Esophagus muscularis mucosa (tissue), 4 donors: Measurements from ENCODE around the gene IQCK. TPM values are rescaled to one million over a fixed set of nuclear protein-coding genes. Genes with fewer than 3 reads are reported as not detected.
"Not testable (repeated sequence)": the region's sequence is repeated elsewhere in the genome, so short reads cannot be mapped to it uniquely, and the experiment has no call there.

Source experiments
- DNase-seq: peaks from one replicate; pipeline ENCODE4 v3.0.0-alpha.2; 2017; ENCODE audit errors: extremely low spot score
- H3K27ac ChIP-seq, 4 donors: fragments of 200-600 bp; sonication (generic); replicated peaks in 1 of 4; 1 replicate in 3 of 4; 2 replicates in 1 of 4; pipeline ENCODE4 v1.5.1; 2016 to 2019; ENCODE audit warnings: mild to moderate bottlenecking in 1 of 4
- H3K27me3 ChIP-seq, 4 donors: fragments of 200-600 bp; sonication (generic); one replicate each; pipeline versions ENCODE4 v1.5.1 to v1.6.0; 2016 to 2019
- H3K36me3 ChIP-seq, 4 donors: fragments of 200-600 bp; sonication (generic); one replicate each; pipeline ENCODE4 v1.5.1; 2016 to 2019
- H3K4me1 ChIP-seq, 4 donors: fragments of 200-600 bp; sonication (generic); one replicate each; pipeline ENCODE4 v1.5.1; 2016 to 2019
- H3K4me3 ChIP-seq, 4 donors: fragments of 200-600 bp; sonication (generic); 1 replicate in 2 of 4; 2 replicates in 2 of 4; pipeline ENCODE4 v1.5.1; 2016 to 2019; ENCODE audit warnings: mild to moderate bottlenecking in 4 of 4, moderate library complexity in 1 of 4
- H3K9me3 ChIP-seq, 4 donors: fragments of 200-600 bp; sonication (generic); 1 replicate in 3 of 4; 2 replicates in 1 of 4; pipeline ENCODE4 v1.5.1; 2016 to 2019
- CTCF ChIP-seq, 3 experiments: fragments of 200-600 bp in 2 of 3; fragments of 450-650 bp in 1 of 3; sonication (generic) in 2 of 3; IDR thresholded peaks; one replicate each; pipeline ENCODE4 v1.5.1; 2017 to 2019; ENCODE audit warnings: antibody characterized with exemption in 3 of 3, mild to moderate bottlenecking in 2 of 3, moderate library complexity in 1 of 3
- EP300 ChIP-seq: sonication (generic); formaldehyde crosslinking; IDR thresholded peaks from one replicate; pipeline ENCODE4 v1.6.1; 2017; ENCODE audit warnings: antibody characterized with exemption
- POLR2A ChIP-seq: fragments of 450-650 bp; IDR thresholded peaks from one replicate; pipeline ENCODE4 v1.6.1; 2017; ENCODE audit warnings: antibody characterized with exemption, moderate library complexity, mild to moderate bottlenecking, low read depth
- POLR2AphosphoS5 ChIP-seq, 2 donors: sonication (generic); formaldehyde crosslinking; IDR thresholded peaks; one replicate each; pipeline ENCODE4 v1.6.1; 2017; ENCODE audit warnings: antibody characterized with exemption in 2 of 2
- WGBS: methylation state at CpG from one replicate; pipeline ENCODE4 v1.1.5; 2018; 5-methylcytosine and 5-hydroxymethylcytosine counted together
- intact Hi-C: fragments of 100-400 bp; cut with DNase I; formaldehyde crosslinking; loops from one replicate; pipeline ENCODE4 v1.15.1; 2023
- total RNA-seq, 4 donors: library from RNA; depleted of rRNA; stranded (reverse); fragments of >200 nt; gene quantifications; one replicate each; pipeline versions ENCODE4 v1.1.0 to v1.2.1, GENCODE V29; 2016

IQCK gene
- total RNA-seq, 4 donors from 2014 or later, result 7.4 to 10.4 (median 8.6) TPM

GRCh38 chr16:19678804-19679203, 39.3 kb upstream of the IQCK start:
- Histone ChIP-seq H3K36me3 (peaks cover 27 to 77% (median 37%) of the 10 kb centered on the region in 4 donors), H3K9me3 (no peaks in the 10 kb centered on the region), H3K27me3 (no peaks in the 10 kb centered on the region), H3K27ac (no peak overlapping the region), H3K4me3 (no peak overlapping the region), H3K4me1 (no peaks in the 10 kb centered on the region)
- TF ChIP-seq POLR2AphosphoS5 (IDR thresholded peaks at IDR 0.05) (no peak), EP300 (no peak), CTCF (IDR thresholded peaks at IDR 0.05) (no peak), POLR2A (no peak)
- DNase-seq, result no peak
- WGBS, result 86% methylated on average over 7 of the region's 7 CpGs
- intact Hi-C loops, result no loop called here

- H3K4me3 ChIP-seq, H3K27me3 ChIP-seq, H3K27ac ChIP-seq, DNase-seq, intact Hi-C loops, H3K4me1 ChIP-seq, H3K9me3 ChIP-seq: not testable (repeated sequence)
- 94% methylated on average over 6 of the region's 6 CpGs for WGBS
- H3K36me3 ChIP-seq, result peaks cover 32 to 80% (median 42%) of the 10 kb centered on the region in 4 donors
Measured at GRCh38 chr16:19679281-19679680, 38.8 kb upstream of the IQCK start.

- 82% methylated on average over 6 of the region's 6 CpGs for WGBS
- intact Hi-C loops, result no loop called here
- DNase-seq, result no peak
Measured at GRCh38 chr16:19680881-19681340, 37.2 kb upstream of the IQCK start.

GRCh38 chr16:19681637-19682036, 36.4 kb upstream of the IQCK start:
- no peak for TF ChIP-seq POLR2AphosphoS5 (IDR thresholded peaks at IDR 0.05)
- no peak for TF ChIP-seq CTCF (IDR thresholded peaks at IDR 0.05)
- TF ChIP-seq EP300, result no peak
- TF ChIP-seq POLR2A, result no peak
- intact Hi-C loops, result no loop called here
- WGBS, result 88% methylated on average over 12 of the region's 12 CpGs
- H3K27me3 ChIP-seq, result no peaks in the 10 kb centered on the region
- H3K9me3 ChIP-seq, result no peaks in the 10 kb centered on the region
- peaks cover 44 to 85% (median 61%) of the 10 kb centered on the region in 4 donors for H3K36me3 ChIP-seq
- H3K27ac ChIP-seq, result no peak overlapping the region
- no peaks in the 10 kb centered on the region for H3K4me1 ChIP-seq
- H3K4me3 ChIP-seq, result no peak overlapping the region
- no peak for DNase-seq

More at GRCh38 chr16:19680881-19681340, 37.2 kb upstream of the IQCK start:
- no peak for TF ChIP-seq POLR2AphosphoS5 (IDR thresholded peaks at IDR 0.05)
- TF ChIP-seq CTCF (IDR thresholded peaks at IDR 0.05), result no peak
- no peak for TF ChIP-seq POLR2A
- no peak for TF ChIP-seq EP300
- H3K9me3 ChIP-seq, result no peaks in the 10 kb centered on the region
- H3K4me1 ChIP-seq, result no peaks in the 10 kb centered on the region
- no peak overlapping the region for H3K4me3 ChIP-seq
- H3K27me3 ChIP-seq, result no peaks in the 10 kb centered on the region
- H3K36me3 ChIP-seq, result peaks cover 45 to 83% (median 56%) of the 10 kb centered on the region in 4 donors
- H3K27ac ChIP-seq, result no peak overlapping the region

GRCh38 chr16:19683453-19684236, 34.4 kb upstream of the IQCK start:
- Histone ChIP-seq H3K36me3 (peaks cover 42 to 91% (median 72%) of the 10 kb centered on the region in 4 donors), H3K4me1 (no peaks in the 10 kb centered on the region), H3K27ac (no peak overlapping the region), H3K4me3 (no peak overlapping the region), H3K9me3 (no peaks in the 10 kb centered on the region), H3K27me3 (no peaks in the 10 kb centered on the region)
- TF ChIP-seq EP300 (no peak), CTCF (IDR thresholded peaks at IDR 0.05) (no peak), POLR2A (no peak), POLR2AphosphoS5 (IDR thresholded peaks at IDR 0.05) (no peak)
- intact Hi-C loops, result no loop called here
- DNase-seq, result no peak
- 97% methylated on average over 6 of the region's 6 CpGs for WGBS
